ENCODE measurements around the gene DSG1.
"Not testable (repeated sequence)": the region's sequence is repeated elsewhere in the genome, so short reads cannot be mapped to it uniquely, and the experiment has no call there.

Gene DSG1

GRCh38 chr18:31281437-31281836 lies 36.5 kb upstream of the DSG1 start:
- no peak overlapping the region for H3K4me2 ChIP-seq (ENCODE audit: low read depth, low read length)
- DNase-seq, result no peak
- H3K36me3 ChIP-seq (replicated peaks; ENCODE audit: insufficient read depth, low read length), result no peaks in the 10 kb centered on the region
- H3K9ac ChIP-seq (ENCODE audit: low read length), result no peak overlapping the region
- H3K27me3 ChIP-seq (replicated peaks; ENCODE audit: insufficient read depth, low read length), result no peaks in the 10 kb centered on the region
- no peaks in the 10 kb centered on the region for H4K20me1 ChIP-seq (ENCODE audit: insufficient read depth, low read length)
- H3K79me2 ChIP-seq (ENCODE audit: low read length), result no peaks in the 10 kb centered on the region
- no peaks in the 10 kb centered on the region for H3K4me1 ChIP-seq (ENCODE audit: low read length)
- H3K4me3 ChIP-seq (ENCODE audit: low read length), result no peak overlapping the region
- H3K9me2 ChIP-seq (replicated peaks; ENCODE audit: insufficient read depth, low read length), result no peaks in the 10 kb centered on the region
- no peak overlapping the region for H2AFZ ChIP-seq (ENCODE audit: low read length)
- no peaks in the 10 kb centered on the region for H3K9me3 ChIP-seq (replicated peaks; ENCODE audit: insufficient read depth, low read length)
- no peak overlapping the region for H3K27ac ChIP-seq (ENCODE audit: low read length)
- no peaks in the 10 kb centered on the region for H3F3A ChIP-seq (ENCODE audit: insufficient read depth, low read length)
- TF ChIP-seq EZH2phosphoT487 (IDR thresholded peaks at IDR 0.05; ENCODE audit: low read length), result no peak
- no peak for TF ChIP-seq CTCF (IDR thresholded peaks at IDR 0.05; ENCODE audit: low read length)
- TF ChIP-seq EZH2 (optimal IDR thresholded peaks at IDR 0.05; ENCODE audit: low read depth, low read length), result no peak

- H4K20me1 ChIP-seq (ENCODE audit: insufficient read depth, low read length); DNase-seq; H3K79me2 ChIP-seq (ENCODE audit: low read length); H3K36me3 ChIP-seq (replicated peaks; ENCODE audit: insufficient read depth, low read length); H3K27me3 ChIP-seq (replicated peaks; ENCODE audit: insufficient read depth, low read length); H3K9ac ChIP-seq (ENCODE audit: low read length); H3K4me2 ChIP-seq (ENCODE audit: low read depth, low read length); H2AFZ ChIP-seq (ENCODE audit: low read length); H3K4me3 ChIP-seq (ENCODE audit: low read length); H3K9me3 ChIP-seq (replicated peaks; ENCODE audit: insufficient read depth, low read length); H3K27ac ChIP-seq (ENCODE audit: low read length); H3K4me1 ChIP-seq (ENCODE audit: low read length); H3F3A ChIP-seq (ENCODE audit: insufficient read depth, low read length); H3K9me2 ChIP-seq (replicated peaks; ENCODE audit: insufficient read depth, low read length): not testable (repeated sequence)
These were observed 28.5 kb upstream of the DSG1 start for GRCh38 chr18:31289446-31289845.

GRCh38 chr18:31291688-31292087 lies 26.3 kb upstream of the DSG1 start:
- no peak overlapping the region for H3K9ac ChIP-seq (ENCODE audit: low read length)
- H3K27ac ChIP-seq (ENCODE audit: low read length), result no peak overlapping the region
- no peak overlapping the region for H3K4me2 ChIP-seq (ENCODE audit: low read depth, low read length)
- no peak for TF ChIP-seq CTCF (IDR thresholded peaks at IDR 0.05; ENCODE audit: low read length)
- TF ChIP-seq EZH2phosphoT487 (IDR thresholded peaks at IDR 0.05; ENCODE audit: low read length), result no peak
- no peak for TF ChIP-seq EZH2 (optimal IDR thresholded peaks at IDR 0.05; ENCODE audit: low read depth, low read length)
- no peaks in the 10 kb centered on the region for H3K79me2 ChIP-seq (ENCODE audit: low read length)
- no peaks in the 10 kb centered on the region for H4K20me1 ChIP-seq (ENCODE audit: insufficient read depth, low read length)
- no peaks in the 10 kb centered on the region for H3K4me1 ChIP-seq (ENCODE audit: low read length)
- no peaks in the 10 kb centered on the region for H3F3A ChIP-seq (ENCODE audit: insufficient read depth, low read length)
- H3K9me3 ChIP-seq (replicated peaks; ENCODE audit: insufficient read depth, low read length), result no peaks in the 10 kb centered on the region
- H3K9me2 ChIP-seq (replicated peaks; ENCODE audit: insufficient read depth, low read length), result no peaks in the 10 kb centered on the region
- H3K27me3 ChIP-seq (replicated peaks; ENCODE audit: insufficient read depth, low read length), result no peaks in the 10 kb centered on the region
- H3K4me3 ChIP-seq (ENCODE audit: low read length), result no peak overlapping the region
- no peaks in the 10 kb centered on the region for H3K36me3 ChIP-seq (replicated peaks; ENCODE audit: insufficient read depth, low read length)
- no peak overlapping the region for H2AFZ ChIP-seq (ENCODE audit: low read length)
- DNase-seq, result no peak

GRCh38 chr18:31294199-31294747 lies 23.7 kb upstream of the DSG1 start:
- H2AFZ ChIP-seq (ENCODE audit: low read length), result no peak overlapping the region
- H3K4me1 ChIP-seq (ENCODE audit: low read length), result no peaks in the 10 kb centered on the region
- no peak overlapping the region for H3K4me3 ChIP-seq (ENCODE audit: low read length)
- no peak for TF ChIP-seq CTCF (IDR thresholded peaks at IDR 0.05; ENCODE audit: low read length)
- TF ChIP-seq EZH2phosphoT487 (IDR thresholded peaks at IDR 0.05; ENCODE audit: low read length), result no peak
- TF ChIP-seq EZH2 (optimal IDR thresholded peaks at IDR 0.05; ENCODE audit: low read depth, low read length), result no peak
- no peaks in the 10 kb centered on the region for H3F3A ChIP-seq (ENCODE audit: insufficient read depth, low read length)
- H3K9me3 ChIP-seq (replicated peaks; ENCODE audit: insufficient read depth, low read length), result no peaks in the 10 kb centered on the region
- DNase-seq, result no peak
- no peaks in the 10 kb centered on the region for H4K20me1 ChIP-seq (ENCODE audit: insufficient read depth, low read length)
- no peak overlapping the region for H3K27ac ChIP-seq (ENCODE audit: low read length)
- no peak overlapping the region for H3K9ac ChIP-seq (ENCODE audit: low read length)
- H3K36me3 ChIP-seq (replicated peaks; ENCODE audit: insufficient read depth, low read length), result no peaks in the 10 kb centered on the region
- H3K79me2 ChIP-seq (ENCODE audit: low read length), result no peaks in the 10 kb centered on the region
- no peaks in the 10 kb centered on the region for H3K27me3 ChIP-seq (replicated peaks; ENCODE audit: insufficient read depth, low read length)
- H3K4me2 ChIP-seq (ENCODE audit: low read depth, low read length), result no peak overlapping the region
- H3K9me2 ChIP-seq (replicated peaks; ENCODE audit: insufficient read depth, low read length), result no peaks in the 10 kb centered on the region
